CD14-positive monocyte (primary cell): Measurements from ENCODE around the gene PNO1. TPM values are rescaled to one million over a fixed set of nuclear protein-coding genes. Genes with fewer than 3 reads are reported as not detected.

Experiments used
- DNase-seq, 3 donors: peaks; one replicate each; pipeline ENCODE4 v3.0.0-alpha.2; 2011 to 2022
- H2AFZ ChIP-seq: 2 replicates; pipeline ENCODE4 v1.6.0; 2012; ENCODE audit warnings: mild to moderate bottlenecking, low read depth, low read length, inconsistent platforms; ENCODE audit not compliant: insufficient read depth, poor library complexity, severe bottlenecking
- H3K27ac ChIP-seq, 2 donors: 1 replicate in 1 of 2; 2 replicates in 1 of 2; pipeline ENCODE4 v1.5.1; 2012 to 2013; ENCODE audit warnings: low read length in 2 of 2, control low read depth in 1 of 2, inconsistent platforms in 1 of 2, low read depth in 1 of 2, mild to moderate bottlenecking in 1 of 2
- H3K27me3 ChIP-seq, 2 donors: one replicate each; pipeline versions ENCODE4 v1.6.0 to v1.6.1; 2011 to 2013; ENCODE audit warnings: low read length in 2 of 2; ENCODE audit not compliant: control insufficient read depth in 2 of 2, insufficient read depth in 2 of 2
- H3K36me3 ChIP-seq, 2 donors: replicated peaks in 1 of 2; 1 replicate in 1 of 2; 2 replicates in 1 of 2; pipeline versions ENCODE4 v1.5.1 to v1.6.1; 2012 to 2013; ENCODE audit warnings: low read length in 2 of 2, control low read depth in 1 of 2, inconsistent platforms in 1 of 2, mild to moderate bottlenecking in 1 of 2; ENCODE audit not compliant: insufficient read depth in 2 of 2, control insufficient read depth in 1 of 2
- H3K4me1 ChIP-seq, 2 donors: 1 replicate in 1 of 2; 2 replicates in 1 of 2; pipeline versions ENCODE4 v1.5.1 to v1.6.1; 2012 to 2013; ENCODE audit warnings: low read length in 2 of 2, control low read depth in 1 of 2, inconsistent platforms in 1 of 2, mild to moderate bottlenecking in 1 of 2, moderate library complexity in 1 of 2; ENCODE audit not compliant: insufficient read depth in 2 of 2, control insufficient read depth in 1 of 2
- H3K4me2 ChIP-seq: replicated peaks from 2 replicates; pipeline ENCODE3; 2012; ENCODE audit warnings: low read length, moderate library complexity, mild to moderate bottlenecking; ENCODE audit not compliant: poor library complexity, severe bottlenecking; ENCODE audit errors: extremely low read depth
- H3K4me3 ChIP-seq, 3 experiments: fragments of 200-600 bp in 1 of 3; sonication (generic) in 1 of 3; replicated peaks in 1 of 3; 1 replicate in 2 of 3; 2 replicates in 1 of 3; pipeline ENCODE4 v1.5.1; 2011 to 2013; ENCODE audit warnings: low read length in 3 of 3, mild to moderate bottlenecking in 3 of 3, control low read depth in 2 of 3, low read depth in 2 of 3, inconsistent platforms in 1 of 3, moderate library complexity in 1 of 3
- H3K79me2 ChIP-seq: 2 replicates; pipeline ENCODE4 v1.6.0; 2012; ENCODE audit warnings: mild to moderate bottlenecking, control low read depth, inconsistent platforms, low read length, moderate library complexity; ENCODE audit not compliant: insufficient read depth
- H3K9ac ChIP-seq: 2 replicates; pipeline ENCODE4 v1.6.0; 2017; ENCODE audit warnings: low read length, mild to moderate bottlenecking; ENCODE audit not compliant: insufficient read depth, poor library complexity, severe bottlenecking
- H3K9me3 ChIP-seq, 2 donors: replicated peaks in 1 of 2; 1 replicate in 1 of 2; 2 replicates in 1 of 2; pipeline versions ENCODE4 v1.5.1 to v1.6.1; 2012 to 2013; ENCODE audit warnings: low read length in 2 of 2, control low read depth in 1 of 2; ENCODE audit not compliant: control insufficient read depth in 1 of 2, insufficient read depth in 1 of 2
- H4K20me1 ChIP-seq: 2 replicates; pipeline ENCODE4 v1.6.0; 2012; ENCODE audit warnings: mild to moderate bottlenecking, low read length, control low read depth, moderate library complexity; ENCODE audit not compliant: insufficient read depth
- H3K27ac Mint-ChIP-seq, 7 donors: one replicate each; pipeline ENCODE4 v1.8.0; 2020; ENCODE audit warnings: mild to moderate bottlenecking in 7 of 7, mixed read lengths in 7 of 7, moderate library complexity in 6 of 7, inconsistent platforms in 2 of 7
- H3K27me3 Mint-ChIP-seq, 3 donors: one replicate each; pipeline ENCODE4 v1.8.0; 2021 to 2022; ENCODE audit warnings: low read depth in 3 of 3, mild to moderate bottlenecking in 3 of 3, mixed read lengths in 3 of 3, moderate library complexity in 3 of 3, inconsistent platforms in 1 of 3
- H3K36me3 Mint-ChIP-seq, 2 donors: one replicate each; pipeline ENCODE4 v1.8.0; 2020; ENCODE audit warnings: mixed read lengths in 2 of 2, inconsistent platforms in 1 of 2, mild to moderate bottlenecking in 1 of 2
- H3K4me1 Mint-ChIP-seq: one replicate; pipeline ENCODE4 v1.8.0; 2020; ENCODE audit warnings: mild to moderate bottlenecking, mixed read lengths
- H3K4me3 Mint-ChIP-seq, 2 donors: one replicate each; pipeline ENCODE4 v1.8.0; 2020; ENCODE audit warnings: mild to moderate bottlenecking in 2 of 2, mixed read lengths in 2 of 2, moderate library complexity in 1 of 2
- H3K9me3 Mint-ChIP-seq, 7 donors: one replicate each; pipeline ENCODE4 v1.8.0; 2020 to 2022; ENCODE audit warnings: mixed read lengths in 7 of 7, mild to moderate bottlenecking in 6 of 7, moderate library complexity in 6 of 7, inconsistent platforms in 2 of 7
- WGBS: methylation state at CpG from one replicate; pipeline ENCODE4 v1.1.5; 2013; ENCODE audit warnings: missing lambda C conversion rate; ENCODE audit not compliant: insufficient coverage; 5-methylcytosine and 5-hydroxymethylcytosine counted together
- intact Hi-C, 2 donors: fragments of 100-400 bp; cut with micrococcal nuclease; formaldehyde crosslinking; loops; one replicate each; pipeline versions ENCODE4 v1.15.0 to v1.15.1; 2023
- polyA plus RNA-seq, 3 donors: library from polyadenylated mRNA; depleted of rRNA in 1 of 3; unstranded in 2 of 3; stranded (reverse) in 1 of 3; fragments of 300-500 nt in 2 of 3; fragments of >200 nt in 1 of 3; fragmentation: Illumina TruSeq in 2 of 3; gene quantifications; 1 replicate in 2 of 3; 2 replicates in 1 of 3; pipeline ENCODE4 v1.2.3, GENCODE V29; 2012 to 2021
- TF ChIP-seq, protein P1 (sequence below): fragments of 200-600 bp; IDR thresholded peaks from one replicate; pipeline ENCODE4 v1.8.0; 2022; ENCODE audit warnings: antibody characterized with exemption, mild to moderate bottlenecking

Gene PNO1
- polyA plus RNA-seq, 3 donors, result 4.7 to 14.0 (median 10.8) TPM

DNA sequence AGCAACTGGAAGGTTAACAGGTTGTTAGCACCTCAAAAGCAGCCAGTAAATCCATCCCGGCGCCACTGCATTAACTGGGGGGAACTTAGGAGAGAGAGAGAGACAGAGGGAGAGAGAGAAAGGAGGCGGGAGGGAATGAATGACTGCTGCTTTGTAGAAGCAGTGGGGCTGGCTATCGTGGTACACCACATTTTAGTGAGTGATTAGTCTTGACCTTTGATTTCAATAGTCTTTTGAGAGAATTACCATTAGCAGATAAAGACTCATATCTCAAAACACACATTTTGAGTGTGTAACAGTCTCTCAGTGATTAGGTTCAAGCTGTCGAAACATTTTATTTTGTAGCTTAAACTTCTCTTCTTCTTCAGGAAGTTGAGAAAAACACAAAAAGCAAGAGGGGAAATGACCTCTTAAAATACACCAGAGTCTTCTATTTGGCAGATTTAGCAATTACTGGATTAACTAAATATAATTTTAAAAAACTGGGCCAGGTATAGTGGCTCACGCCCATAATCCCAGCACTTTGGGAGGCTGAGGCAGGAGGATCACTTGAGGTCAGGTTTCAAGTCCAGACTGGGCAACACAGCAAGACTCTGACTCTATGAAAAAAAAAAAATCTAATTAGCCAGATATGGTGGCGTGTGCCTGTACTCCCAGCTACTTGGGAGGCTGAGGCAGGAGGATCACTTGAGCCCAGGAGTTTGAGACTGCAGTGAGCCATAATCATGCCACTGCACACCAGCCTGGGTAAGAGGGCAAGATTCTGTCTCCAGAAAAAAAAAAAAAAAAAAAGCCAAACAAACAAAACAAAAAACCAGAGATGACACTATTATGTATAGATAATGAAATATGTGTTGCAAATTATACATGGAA lies 22.0 kb upstream of the PNO1 start:
- H3K27ac Mint-ChIP-seq, result peak overlapping the region; percentile 60 to 83 (median 81)
- Histone ChIP-seq H3K27ac (peak overlapping the region; percentile 38 to 64), H3K4me2 (peak overlapping the region; percentile 41), H3K4me1 (peaks cover 14 to 18% of the 10 kb centered on the region in 2 donors), H2AFZ (peak overlapping the region; percentile 19), H3K36me3 (peaks cover 19 to 52% of the 10 kb centered on the region in 2 donors), H3K4me3 (no peak overlapping the region), H4K20me1 (no peaks in the 10 kb centered on the region), H3K9me3 (no peaks in the 10 kb centered on the region), H3K9ac (peak overlapping the region; percentile 22), H3K79me2 (no peaks in the 10 kb centered on the region), H3K27me3 (no peaks in the 10 kb centered on the region)
- peaks cover 21% of the 10 kb centered on the region for H3K4me1 Mint-ChIP-seq
- DNase-seq, result no peak
- peak overlapping the region in 1 of 2 donors; percentile 67 for H3K4me3 Mint-ChIP-seq
- H3K36me3 Mint-ChIP-seq, result peaks cover 41 to 46% of the 10 kb centered on the region in 2 donors
- H3K27me3 Mint-ChIP-seq, result no peaks in the 10 kb centered on the region
- TF ChIP-seq, protein P1, sequence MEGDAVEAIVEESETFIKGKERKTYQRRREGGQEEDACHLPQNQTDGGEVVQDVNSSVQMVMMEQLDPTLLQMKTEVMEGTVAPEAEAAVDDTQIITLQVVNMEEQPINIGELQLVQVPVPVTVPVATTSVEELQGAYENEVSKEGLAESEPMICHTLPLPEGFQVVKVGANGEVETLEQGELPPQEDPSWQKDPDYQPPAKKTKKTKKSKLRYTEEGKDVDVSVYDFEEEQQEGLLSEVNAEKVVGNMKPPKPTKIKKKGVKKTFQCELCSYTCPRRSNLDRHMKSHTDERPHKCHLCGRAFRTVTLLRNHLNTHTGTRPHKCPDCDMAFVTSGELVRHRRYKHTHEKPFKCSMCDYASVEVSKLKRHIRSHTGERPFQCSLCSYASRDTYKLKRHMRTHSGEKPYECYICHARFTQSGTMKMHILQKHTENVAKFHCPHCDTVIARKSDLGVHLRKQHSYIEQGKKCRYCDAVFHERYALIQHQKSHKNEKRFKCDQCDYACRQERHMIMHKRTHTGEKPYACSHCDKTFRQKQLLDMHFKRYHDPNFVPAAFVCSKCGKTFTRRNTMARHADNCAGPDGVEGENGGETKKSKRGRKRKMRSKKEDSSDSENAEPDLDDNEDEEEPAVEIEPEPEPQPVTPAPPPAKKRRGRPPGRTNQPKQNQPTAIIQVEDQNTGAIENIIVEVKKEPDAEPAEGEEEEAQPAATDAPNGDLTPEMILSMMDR, result no peak
- WGBS, result 0% methylated on average over 2 of the region's 7 CpGs
- intact Hi-C loops, result no loop called here
- peaks cover 0 to 3% (median 0%) of the 10 kb centered on the region in 7 donors for H3K9me3 Mint-ChIP-seq

- Mint-ChIP-seq H3K4me3 (no peak overlapping the region), H3K9me3 (peaks cover 0 to 2% (median 0%) of the 10 kb centered on the region in 7 donors), H3K27ac (no peak overlapping the region), H3K4me1 (peaks cover 3% of the 10 kb centered on the region), H3K27me3 (no peaks in the 10 kb centered on the region), H3K36me3 (peaks cover 31 to 37% of the 10 kb centered on the region in 2 donors)
- no peaks in the 10 kb centered on the region for H3K79me2 ChIP-seq
- no peak overlapping the region for H3K27ac ChIP-seq
- H3K36me3 ChIP-seq, result peaks cover 8 to 31% of the 10 kb centered on the region in 2 donors
- H3K4me2 ChIP-seq, result no peak overlapping the region
- no peaks in the 10 kb centered on the region for H4K20me1 ChIP-seq
- peaks cover 0 to under 1% of the 10 kb centered on the region in 2 donors for H3K4me1 ChIP-seq
- H3K27me3 ChIP-seq, result no peaks in the 10 kb centered on the region
- no CpG with 5 or more reads among the region's 2 CpGs for WGBS
- H3K4me3 ChIP-seq, result no peak overlapping the region
- no peak overlapping the region for H3K9ac ChIP-seq
- no peaks in the 10 kb centered on the region for H3K9me3 ChIP-seq
- intact Hi-C loops, result no loop called here
- no peak overlapping the region for H2AFZ ChIP-seq
- no peak for DNase-seq
- TF ChIP-seq, protein P1, result no peak
Measured at GRCh38 chr2:68141875-68142274, 15.8 kb upstream of the PNO1 start.
